GM19043 (cell line): ENCODE data around the gene ZNF827.
"Not testable (repeated sequence)": the region's sequence is repeated elsewhere in the genome, so short reads cannot be mapped to it uniquely, and the experiment has no call there.

Source experiments
- ATAC-seq: cut with Tn5 transposase; IDR thresholded peaks from one replicate; pipeline ENCODE4 v1.9.1; 2021; ENCODE audit warnings: low read depth; ENCODE audit not compliant: unreplicated experiment

Gene ZNF827

DNA sequence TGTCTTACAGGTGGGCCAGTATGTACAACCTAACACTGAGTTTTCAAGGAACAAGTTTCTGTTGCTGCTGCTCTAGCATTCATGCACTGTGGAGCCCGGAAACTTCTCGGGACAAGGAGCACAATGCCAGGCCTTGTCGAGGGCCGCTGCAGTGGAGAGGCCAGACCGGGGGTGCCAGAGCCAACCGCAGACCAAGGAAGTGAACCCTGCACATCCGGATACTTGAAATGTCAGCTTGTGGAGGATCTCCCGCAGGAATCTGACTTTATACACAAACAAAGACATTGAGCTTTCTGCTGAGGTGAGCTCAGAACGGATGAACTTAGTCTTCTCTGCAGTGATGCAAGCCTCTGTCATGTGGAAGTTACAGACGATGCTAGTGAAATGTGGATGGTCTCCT, 99.5 kb downstream of the ZNF827 start:
- ATAC-seq = no peak

- not testable (repeated sequence) for ATAC-seq
These were observed 106.2 kb downstream of the ZNF827 start for GRCh38 chr4:145832384-145832783.

DNA sequence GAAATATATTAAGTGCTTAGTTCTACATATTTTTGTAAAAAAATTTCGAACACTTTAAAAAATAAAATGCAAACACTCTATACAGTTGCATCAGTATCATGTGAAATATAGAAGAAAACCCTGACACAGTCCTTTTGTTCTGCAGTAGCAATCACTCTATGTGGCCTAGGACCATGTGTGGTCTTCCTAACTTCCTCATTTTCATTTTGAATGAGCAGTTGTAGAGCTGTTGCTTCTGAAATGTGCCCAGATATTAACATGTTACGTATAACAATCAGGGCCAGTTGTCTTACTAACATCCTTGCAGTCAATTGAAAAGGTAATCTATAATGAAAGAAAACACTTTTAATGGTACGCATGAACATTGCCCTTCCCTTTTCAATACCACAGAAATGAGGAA, 107.9 kb downstream of the ZNF827 start:
- ATAC-seq = peak; percentile 56

DNA sequence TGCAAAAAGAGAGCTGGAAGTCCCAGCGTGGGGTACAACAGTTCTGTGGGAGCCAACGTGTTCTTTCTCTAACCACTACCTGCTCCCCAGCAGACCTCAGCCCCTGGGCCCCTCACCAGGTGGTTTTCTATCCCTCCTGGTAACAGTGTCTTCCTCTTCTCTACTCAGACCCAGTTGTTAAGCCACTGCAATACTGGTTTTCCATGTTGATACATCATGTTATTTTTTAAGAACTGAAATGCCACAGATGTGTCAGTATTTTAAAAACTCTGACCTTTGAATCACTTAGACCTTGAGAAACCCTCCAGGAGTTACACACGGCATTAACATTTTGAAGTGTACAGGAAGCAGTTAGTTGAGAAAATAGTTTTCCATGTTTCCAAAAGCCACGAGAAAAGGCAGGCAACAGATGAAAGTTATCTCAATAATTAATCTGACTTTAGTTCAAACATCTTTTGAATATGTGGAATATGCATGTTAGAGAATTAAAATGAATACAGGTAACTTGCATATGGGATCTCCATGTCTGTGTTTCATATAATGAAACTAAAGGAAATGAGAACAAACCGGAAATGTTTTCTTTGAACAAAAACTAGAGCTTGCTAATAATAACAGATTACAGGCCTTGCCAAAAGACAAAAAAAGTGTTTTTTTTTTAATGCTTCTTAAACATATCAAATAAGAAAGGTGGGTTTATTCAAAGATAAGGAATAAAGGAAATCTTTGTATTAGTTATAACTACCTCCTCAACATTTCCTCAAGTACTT, 108.8 kb downstream of the ZNF827 start:
- ATAC-seq = peak; percentile 41

- peak; percentile 71 for ATAC-seq
These were observed 109.7 kb downstream of the ZNF827 start for GRCh38 chr4:145828802-145829485.

DNA sequence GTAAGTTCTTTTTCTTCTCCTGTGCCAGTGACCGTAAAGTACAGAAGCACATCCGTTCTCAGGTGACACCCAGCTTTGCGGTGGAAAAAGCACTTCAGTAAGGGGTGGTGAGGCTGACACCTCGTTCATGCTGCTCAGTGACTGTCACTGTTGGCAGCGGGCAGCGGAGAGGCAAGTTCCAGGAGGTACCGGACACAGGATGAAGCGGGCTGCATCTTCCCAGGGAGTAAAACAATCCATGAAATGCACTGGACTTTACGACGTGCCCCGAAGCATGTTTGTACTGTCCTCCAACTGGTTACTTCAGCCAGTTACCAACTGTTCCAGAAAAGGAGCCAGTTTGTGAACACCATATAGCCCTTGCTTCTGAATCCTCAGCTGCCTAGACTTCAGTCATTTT, 110.7 kb downstream of the ZNF827 start:
- no peak for ATAC-seq

DNA sequence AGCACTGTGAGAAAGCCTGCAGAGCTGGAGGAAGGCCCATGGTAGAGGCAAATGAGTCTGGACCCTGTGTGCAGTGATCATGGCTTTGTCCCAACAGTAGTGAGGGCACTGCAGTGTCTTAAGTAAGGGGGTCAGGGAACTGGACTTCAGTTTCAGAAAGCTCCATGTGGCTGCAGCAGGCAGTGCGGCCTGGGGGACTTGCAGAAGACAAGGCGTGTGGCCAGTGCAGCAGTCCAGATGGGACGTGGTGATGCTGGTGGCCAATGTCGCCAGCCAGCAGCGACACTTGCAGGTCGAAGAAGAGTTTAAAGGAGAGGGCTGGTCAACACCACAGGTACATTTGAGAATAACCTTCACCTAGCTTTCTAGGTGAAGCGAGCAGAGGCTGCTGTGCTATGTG, 113.4 kb downstream of the ZNF827 start:
- ATAC-seq = no peak

DNA sequence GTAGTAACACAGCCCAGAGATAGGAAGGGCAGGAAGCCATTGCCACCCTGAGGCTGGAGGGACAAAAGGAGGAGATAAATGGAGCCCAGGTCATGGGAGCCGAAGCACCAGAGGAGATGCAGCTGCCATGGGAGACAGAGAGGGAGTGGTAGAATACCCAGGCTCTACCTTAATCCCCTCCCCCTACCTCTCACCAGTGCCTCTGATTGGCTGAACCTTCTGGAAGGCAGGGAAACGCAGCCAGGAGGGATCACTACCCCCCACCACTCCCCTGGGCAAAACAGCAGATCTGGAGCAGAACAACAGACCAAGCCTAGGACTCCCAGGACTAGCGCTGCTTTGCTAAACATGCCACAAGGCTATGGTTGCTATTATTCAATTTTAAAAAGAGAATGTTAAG, 114.2 kb downstream of the ZNF827 start:
- ATAC-seq = no peak

GRCh38 chr4:145823743-145824142, 114.9 kb downstream of the ZNF827 start:
- ATAC-seq = no peak

- ATAC-seq = no peak
These were observed 116.0 kb downstream of the ZNF827 start for GRCh38 chr4:145822581-145822980.

- no peak for ATAC-seq
These were observed 116.4 kb downstream of the ZNF827 start for GRCh38 chr4:145822181-145822580.

- no peak for ATAC-seq
These were observed 116.9 kb downstream of the ZNF827 start for GRCh38 chr4:145821766-145822165.

GRCh38 chr4:145820407-145820806, 118.2 kb downstream of the ZNF827 start:
- no peak for ATAC-seq

DNA sequence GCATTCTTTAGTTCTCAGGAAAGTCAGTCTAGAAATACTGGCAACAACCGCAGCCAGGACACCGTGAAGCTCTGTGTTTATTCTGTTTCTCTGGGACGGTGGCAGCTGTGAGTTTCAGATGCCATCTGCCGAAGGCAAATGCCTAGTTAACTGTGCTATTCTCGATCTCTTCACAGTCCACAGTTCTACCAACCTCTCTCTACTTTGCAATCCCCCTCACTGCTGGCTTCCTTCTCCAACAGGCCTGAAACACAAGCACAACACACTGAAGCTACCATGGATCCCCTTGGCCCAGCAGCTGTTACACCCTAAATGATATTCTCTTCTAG, 118.8 kb downstream of the ZNF827 start:
- peak; percentile 44 for ATAC-seq

DNA sequence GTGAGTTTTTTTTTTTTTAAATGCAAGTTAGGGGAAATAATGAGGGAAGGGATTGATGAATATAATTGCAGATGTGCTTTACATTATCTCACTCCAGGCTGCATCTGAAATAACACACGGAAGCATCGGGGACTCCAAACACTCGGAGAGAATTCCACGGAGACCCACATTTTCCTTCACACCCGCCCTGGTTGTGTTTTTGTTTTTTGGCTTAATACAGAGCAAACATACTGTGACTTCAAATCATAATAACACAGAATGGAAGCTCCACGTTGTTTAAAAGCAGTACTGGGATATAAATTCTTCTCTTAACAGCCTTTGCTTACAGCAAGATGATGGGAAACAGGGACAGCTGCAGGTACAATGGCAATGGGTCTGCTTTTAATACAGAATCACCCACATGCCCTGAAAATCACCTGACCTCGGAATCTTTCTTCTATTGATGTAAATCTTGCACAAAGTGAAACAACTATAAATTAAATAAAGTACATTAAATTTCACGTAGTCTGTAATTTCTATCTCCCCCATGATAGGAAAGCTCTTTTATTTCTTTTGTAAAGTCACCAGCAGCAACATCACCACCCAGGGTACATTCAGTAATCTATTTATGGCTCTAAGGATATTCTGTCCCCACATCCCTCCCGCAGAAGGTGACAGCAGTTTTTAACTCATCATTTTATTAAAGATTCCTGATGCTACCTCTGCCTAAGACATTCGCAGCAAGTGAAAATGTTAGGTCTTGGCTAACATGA, 119.3 kb downstream of the ZNF827 start:
- no peak for ATAC-seq

DNA sequence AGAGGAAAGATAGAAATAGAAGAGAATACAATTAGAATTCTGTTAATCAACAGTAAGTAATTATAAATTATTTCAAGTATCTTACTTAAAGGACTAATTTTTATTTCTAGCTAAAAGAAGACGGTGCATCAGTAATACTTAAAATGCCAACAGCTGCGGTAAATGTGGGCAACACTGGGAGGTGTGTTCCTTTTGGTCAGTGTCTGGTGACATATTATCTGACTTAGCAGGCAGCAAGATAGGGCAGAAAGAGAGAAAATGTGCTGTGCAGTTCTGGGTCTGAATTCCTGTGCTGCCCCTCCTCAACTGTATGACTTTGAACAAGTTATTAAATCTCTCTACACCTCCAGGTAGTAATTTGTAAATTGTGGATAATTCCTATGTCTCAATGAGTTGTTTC, 120.6 kb downstream of the ZNF827 start:
- ATAC-seq = no peak

DNA sequence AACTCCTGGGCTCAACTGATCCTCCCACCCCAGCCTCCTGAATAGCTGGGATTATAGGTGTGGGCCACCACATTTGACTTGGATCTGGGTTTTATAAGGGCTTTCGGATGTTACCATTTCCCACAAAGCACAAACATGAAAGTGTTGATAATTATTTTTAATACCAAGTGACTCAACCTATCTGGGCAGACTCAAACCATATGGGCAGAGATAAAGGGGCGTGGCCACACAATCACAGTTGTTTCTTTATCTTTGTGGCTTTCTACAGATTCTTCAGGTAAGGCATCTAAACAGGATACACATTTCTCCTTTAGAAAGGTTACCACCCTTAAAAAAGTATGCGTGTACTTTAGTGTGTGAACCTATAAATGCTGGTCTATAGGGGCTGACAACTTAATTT, 122.5 kb downstream of the ZNF827 start:
- ATAC-seq = no peak

GRCh38 chr4:145815626-145816025, 123.0 kb downstream of the ZNF827 start:
- no peak for ATAC-seq

DNA sequence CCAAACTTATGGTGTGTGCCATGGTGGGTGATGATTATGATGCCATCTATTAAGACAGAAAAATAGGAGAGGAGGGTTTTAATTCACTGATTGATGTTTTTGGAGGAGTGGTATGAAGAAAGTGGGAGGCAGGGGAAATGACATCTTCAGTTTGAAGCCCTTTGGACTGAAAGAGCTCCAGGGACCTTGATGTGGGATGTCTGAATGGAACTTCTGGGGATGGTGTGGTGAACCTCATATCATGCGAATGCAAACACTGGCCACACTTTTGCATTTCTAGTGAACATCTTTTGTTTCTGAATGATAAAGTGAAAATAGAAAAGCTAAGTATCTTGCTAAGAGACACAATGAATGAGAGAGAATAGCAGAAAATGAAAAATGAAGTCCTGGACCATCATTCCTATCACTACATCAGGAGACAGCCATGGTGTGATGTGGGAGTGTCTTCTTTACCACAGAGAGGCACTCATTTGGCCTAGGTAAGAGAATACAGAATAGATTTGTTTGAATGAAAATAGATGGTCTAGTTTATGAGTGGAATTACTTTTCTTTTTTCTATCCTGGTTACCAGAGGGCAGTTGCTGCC, 123.5 kb downstream of the ZNF827 start:
- no peak for ATAC-seq

GRCh38 chr4:145814246-145814645, 124.4 kb downstream of the ZNF827 start:
- no peak for ATAC-seq

GRCh38 chr4:145812919-145813318, 125.7 kb downstream of the ZNF827 start:
- ATAC-seq = no peak
